SK-N-MC (cell line): ENCODE data around the gene TAF1A.

Source experiments
- EZH2 ChIP-seq: fragments of 200-600 bp; sonication (generic); IDR thresholded peaks from one replicate; pipeline ENCODE4 v1.6.1; 2017; ENCODE audit warnings: antibody characterized with exemption
- FOXP2 ChIP-seq: optimal IDR thresholded peaks from 2 replicates; pipeline ENCODE3; 2011; ENCODE audit warnings: mild to moderate bottlenecking, moderate library complexity; ENCODE audit not compliant: insufficient read depth; ENCODE audit errors: extremely low read length, control extremely low read depth
- POLR2AphosphoS5 ChIP-seq: IDR thresholded peaks from 2 replicates; pipeline ENCODE4 v1.6.1; 2012; ENCODE audit warnings: mild to moderate bottlenecking, low read depth, low read length, borderline replicate concordance

GRCh38 chr1:222596696-222597095, 7.0 kb upstream of the TAF1A start:
- TF ChIP-seq POLR2AphosphoS5 (no peak), EZH2 (no peak), FOXP2 (no peak)
